Astrocyte of the spinal cord (primary cell): ENCODE results near the gene NFATC3.

Source experiments
- DNase-seq: peaks from one replicate; pipeline ENCODE4 v3.0.0; 2011; ENCODE audit warnings: low read depth, low spot score
- H3K4me3 ChIP-seq: 2 replicates; pipeline ENCODE4 v1.5.1; 2011; ENCODE audit warnings: low read depth, mild to moderate bottlenecking, low read length, moderate library complexity
- in situ Hi-C: cut with HindIII; loops from 2 replicates; pipeline ENCODE4 v1.10.0; 2017; ENCODE audit warnings: low sequenced_read_pairs
- TF ChIP-seq, protein P1 (sequence below): IDR thresholded peaks from 2 replicates; pipeline ENCODE4 v1.5.1; 2012; ENCODE audit warnings: low read depth, mild to moderate bottlenecking, low read length, inconsistent platforms

NFATC3 gene

DNA sequence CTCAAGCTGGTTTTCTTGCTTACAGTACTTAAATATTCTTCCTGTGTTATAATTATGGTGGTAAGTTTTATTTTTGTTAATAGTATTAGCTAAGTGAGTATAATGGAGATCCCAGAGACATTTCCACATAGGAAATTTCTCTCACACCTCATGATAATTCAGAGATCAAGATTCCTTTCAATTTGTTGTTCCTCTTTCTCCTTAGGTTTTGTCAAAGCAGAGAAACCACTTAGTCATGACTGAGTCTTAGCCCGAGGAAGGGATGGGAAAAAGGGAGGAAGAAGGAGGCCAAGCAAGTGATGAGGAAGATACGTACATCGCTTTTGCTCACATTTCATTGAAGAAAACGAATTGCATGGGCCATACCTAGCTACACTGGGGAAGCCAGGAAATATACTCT, 132.3 kb downstream of the NFATC3 start:
- TF ChIP-seq, protein P1, sequence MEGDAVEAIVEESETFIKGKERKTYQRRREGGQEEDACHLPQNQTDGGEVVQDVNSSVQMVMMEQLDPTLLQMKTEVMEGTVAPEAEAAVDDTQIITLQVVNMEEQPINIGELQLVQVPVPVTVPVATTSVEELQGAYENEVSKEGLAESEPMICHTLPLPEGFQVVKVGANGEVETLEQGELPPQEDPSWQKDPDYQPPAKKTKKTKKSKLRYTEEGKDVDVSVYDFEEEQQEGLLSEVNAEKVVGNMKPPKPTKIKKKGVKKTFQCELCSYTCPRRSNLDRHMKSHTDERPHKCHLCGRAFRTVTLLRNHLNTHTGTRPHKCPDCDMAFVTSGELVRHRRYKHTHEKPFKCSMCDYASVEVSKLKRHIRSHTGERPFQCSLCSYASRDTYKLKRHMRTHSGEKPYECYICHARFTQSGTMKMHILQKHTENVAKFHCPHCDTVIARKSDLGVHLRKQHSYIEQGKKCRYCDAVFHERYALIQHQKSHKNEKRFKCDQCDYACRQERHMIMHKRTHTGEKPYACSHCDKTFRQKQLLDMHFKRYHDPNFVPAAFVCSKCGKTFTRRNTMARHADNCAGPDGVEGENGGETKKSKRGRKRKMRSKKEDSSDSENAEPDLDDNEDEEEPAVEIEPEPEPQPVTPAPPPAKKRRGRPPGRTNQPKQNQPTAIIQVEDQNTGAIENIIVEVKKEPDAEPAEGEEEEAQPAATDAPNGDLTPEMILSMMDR, result no peak
- no peak for DNase-seq
- in situ Hi-C loops, result no loop called here
- H3K4me3 ChIP-seq, result no peak overlapping the region

DNA sequence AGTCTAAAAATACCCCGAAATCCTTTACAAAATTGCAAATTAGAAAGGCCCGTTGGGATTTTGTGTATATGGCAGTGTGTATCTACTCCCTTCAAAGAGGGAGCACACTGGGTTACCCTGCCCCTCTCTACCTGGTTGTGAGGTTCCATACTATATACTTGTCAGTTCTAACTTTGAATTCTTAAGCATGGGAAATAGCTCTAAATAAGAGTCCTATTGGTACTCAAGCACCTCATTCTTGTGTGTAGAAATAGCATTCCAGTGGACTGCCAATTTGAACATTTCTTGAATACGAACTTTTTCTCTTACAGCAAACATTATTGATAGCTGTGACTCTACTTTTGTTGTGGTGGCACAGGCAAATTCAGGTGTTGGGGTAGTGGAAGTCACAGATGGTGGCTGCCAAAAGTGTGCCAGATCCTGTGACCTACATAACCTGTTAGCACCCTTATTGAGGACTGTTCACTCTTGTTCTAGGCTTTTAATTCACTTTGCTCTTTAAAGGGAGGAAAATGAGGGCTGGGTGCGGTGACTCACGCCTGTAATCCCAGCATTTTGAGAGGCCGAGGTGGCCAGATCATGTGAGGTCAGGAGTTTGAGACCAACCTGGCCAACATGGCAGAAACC, 134.7 kb downstream of the NFATC3 start:
- no peak overlapping the region for H3K4me3 ChIP-seq
- no peak for DNase-seq
- TF ChIP-seq, protein P1, result no peak
- in situ Hi-C loops, result no loop called here

DNA sequence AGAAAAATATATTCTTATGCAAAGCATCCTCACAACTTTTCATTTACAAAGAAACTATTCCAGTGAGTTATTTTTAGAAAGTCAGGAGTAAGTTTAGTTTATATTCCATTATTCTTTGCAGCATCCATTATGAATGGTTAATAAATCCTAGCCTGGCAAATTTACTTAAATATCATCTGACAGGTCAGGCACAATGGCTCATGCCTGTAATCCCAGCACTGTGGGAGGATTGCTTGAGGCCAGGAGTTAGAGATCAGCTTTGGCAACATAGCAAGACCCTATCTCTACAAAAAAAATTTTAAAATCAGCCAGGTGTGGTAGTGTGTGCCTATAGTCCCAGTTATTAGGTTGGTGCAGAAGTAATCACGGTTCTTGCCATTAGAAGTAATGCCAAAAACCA, 137.9 kb downstream of the NFATC3 start:
- no peak overlapping the region for H3K4me3 ChIP-seq
- in situ Hi-C loops, result no loop called here
- DNase-seq, result no peak
- TF ChIP-seq, protein P1, result no peak

DNA sequence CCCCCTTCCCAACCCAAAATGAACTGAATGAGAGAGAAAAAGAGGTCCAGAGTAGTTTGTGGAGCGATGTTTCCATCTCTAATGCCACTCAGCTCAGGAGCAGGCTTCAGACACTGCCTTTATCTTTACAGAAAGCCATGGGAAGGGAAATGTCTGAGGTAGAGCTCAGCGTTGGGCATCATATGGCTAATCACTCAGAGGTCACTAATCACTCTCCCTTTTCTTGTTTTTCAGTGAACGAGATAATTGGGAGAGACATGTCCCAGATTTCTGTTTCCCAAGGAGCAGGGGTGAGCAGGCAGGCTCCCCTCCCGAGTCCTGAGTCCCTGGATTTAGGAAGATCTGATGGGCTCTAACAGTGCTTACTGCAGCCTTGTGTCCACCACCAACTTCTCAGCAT, 140.9 kb downstream of the NFATC3 start:
- in situ Hi-C loops, result no loop called here
- DNase-seq, result no peak

DNA sequence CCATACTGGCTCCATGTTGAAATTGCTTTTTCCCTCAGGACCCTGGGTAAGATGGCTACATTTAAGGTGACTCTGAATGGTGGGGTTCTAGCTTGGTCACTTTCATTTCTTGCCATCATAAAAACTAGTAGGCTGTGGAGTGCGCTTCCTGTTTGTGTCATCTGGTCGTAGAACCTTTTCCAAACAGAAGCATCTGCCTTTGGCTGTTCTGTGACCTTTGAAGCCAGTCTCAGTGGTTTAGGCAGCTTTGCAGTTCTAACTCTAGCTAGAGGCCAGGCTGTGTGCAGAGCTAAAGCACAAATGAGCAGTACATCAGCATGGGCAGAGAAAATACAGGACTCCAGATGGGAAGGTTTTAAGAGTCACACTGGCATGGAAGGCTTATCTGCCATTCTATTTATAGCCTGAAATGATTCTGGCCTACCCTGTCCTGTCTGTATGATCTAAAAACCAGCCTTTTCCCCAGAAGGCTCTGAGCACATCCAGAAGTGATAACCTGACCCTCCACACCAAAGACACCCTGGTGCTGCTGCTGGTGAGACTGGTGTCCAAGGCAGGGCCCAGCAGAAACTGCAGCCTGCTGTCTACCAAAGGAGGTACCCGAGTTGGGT, 142.1 kb downstream of the NFATC3 start:
- TF ChIP-seq, protein P1, result no peak
- no peak overlapping the region for H3K4me3 ChIP-seq
- DNase-seq, result no peak
- in situ Hi-C loops, result no loop called here

More for the DNA sequence above, 140.9 kb downstream of the NFATC3 start:
- H3K4me3 ChIP-seq, result no peak overlapping the region
- TF ChIP-seq, protein P1, result no peak

DNA sequence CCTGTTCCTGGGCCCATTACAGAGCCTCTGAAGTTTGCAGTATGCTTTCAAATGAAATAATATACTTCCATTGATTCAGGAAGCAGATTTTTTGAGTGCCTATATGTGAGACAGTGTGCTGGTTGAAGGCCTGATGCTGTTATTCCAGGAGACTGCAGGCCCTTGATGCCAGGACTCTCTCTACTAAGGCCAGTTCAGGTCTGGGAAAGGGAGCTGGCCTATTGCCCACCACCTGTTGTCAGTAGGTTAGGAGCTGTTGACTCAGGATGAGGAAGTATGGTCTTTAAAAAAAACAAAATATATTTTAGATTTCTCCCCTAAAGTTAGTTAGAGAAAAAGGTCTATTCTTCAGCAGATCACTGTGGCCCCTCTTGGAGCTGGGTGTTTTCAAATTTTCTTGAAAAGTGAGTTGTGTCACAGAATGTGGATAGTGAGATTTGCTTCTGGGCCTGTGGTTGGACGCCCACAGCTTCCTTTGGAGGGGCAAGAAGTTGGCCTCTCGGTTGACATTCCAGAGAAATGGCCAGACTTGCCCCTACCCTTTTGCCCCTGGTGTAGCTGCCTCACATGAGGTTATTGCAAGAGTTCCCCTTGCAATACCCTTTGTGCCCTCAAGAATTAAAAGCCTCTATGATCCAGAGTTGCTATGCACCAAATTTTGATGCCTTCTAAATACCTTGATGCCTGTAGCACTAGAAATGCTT, 142.8 kb downstream of the NFATC3 start:
- no peak for DNase-seq
- TF ChIP-seq, protein P1, result no peak
- H3K4me3 ChIP-seq, result no peak overlapping the region
- in situ Hi-C loops, result no loop called here
